ENCODE data around the gene CLASRP. TPM values are rescaled to one million over a fixed set of nuclear protein-coding genes. Genes with fewer than 3 reads are reported as not detected.

CLASRP gene
- total RNA-seq, 2 experiments from 2014 or later: 142 to 166 TPM

- Histone ChIP-seq H3K9me2 (ENCODE audit: insufficient read depth, low read length) (no peaks in the 10 kb centered on the region), H3K9me3 (ENCODE audit: low read length) (no peaks in the 10 kb centered on the region), H3K4me3 (ENCODE audit: low read depth, low read length, poor library complexity, severe bottlenecking) (no peak overlapping the region), H3K79me2 (ENCODE audit: insufficient read depth, low read depth, low read length) (peaks cover 84% of the 10 kb centered on the region), H3K4me2 (ENCODE audit: low read length) (no peak overlapping the region), H3K27ac (ENCODE audit: low read depth, low read length, poor library complexity, severe bottlenecking) (no peak overlapping the region), H3K36me3 (ENCODE audit: insufficient read depth, low read length) (peaks cover 41% of the 10 kb centered on the region), H4K20me1 (ENCODE audit: insufficient read depth, low read length) (peaks cover 10% of the 10 kb centered on the region), H2AFZ (ENCODE audit: low read length) (no peak overlapping the region), H3K4me1 (ENCODE audit: insufficient read depth, low read length, poor library complexity, severe bottlenecking) (peaks cover 24% of the 10 kb centered on the region)
- POLR2A ChIA-PET: no interaction called here
- intact Hi-C loops (cut with micrococcal nuclease; ENCODE audit: unreplicated experiment): no loop called here
- TF ChIP-seq CTCF (conservative IDR thresholded peaks at IDR 0.05; ENCODE audit: low read length): no peak
- TF ChIP-seq EZH2phosphoT487 (IDR thresholded peaks at IDR 0.05; ENCODE audit: borderline replicate concordance, low read depth, low read length): no peak
- no peak for DNase-seq (ENCODE audit: low spot score)
- CTCF ChIA-PET (ENCODE audit: unreplicated experiment): no interaction called here
- BruUV-seq (replicated peaks): no TSS peak
These were observed 59.9 kb downstream of the CLASRP start for GRCh38 chr19:45098521-45099466.

- Histone ChIP-seq H3K4me1 (ENCODE audit: insufficient read depth, low read length, poor library complexity, severe bottlenecking) (peaks cover 24% of the 10 kb centered on the region), H4K20me1 (ENCODE audit: insufficient read depth, low read length) (peaks cover 6% of the 10 kb centered on the region; the same call in 1 of the 2 replicates), H3K27ac (ENCODE audit: low read depth, low read length, poor library complexity, severe bottlenecking) (no peak overlapping the region), H3K79me2 (ENCODE audit: insufficient read depth, low read depth, low read length) (peaks cover 76% of the 10 kb centered on the region), H3K4me2 (ENCODE audit: low read length) (no peak overlapping the region), H2AFZ (ENCODE audit: low read length) (no peak overlapping the region), H3K4me3 (ENCODE audit: low read depth, low read length, poor library complexity, severe bottlenecking) (no peak overlapping the region), H3K36me3 (ENCODE audit: insufficient read depth, low read length) (peaks cover 39% of the 10 kb centered on the region), H3K9me3 (ENCODE audit: low read length) (no peaks in the 10 kb centered on the region), H3K9me2 (ENCODE audit: insufficient read depth, low read length) (no peaks in the 10 kb centered on the region)
- no peak for DNase-seq (ENCODE audit: low spot score)
- ChIA-PET POLR2A (no interaction called here), CTCF (ENCODE audit: unreplicated experiment) (no interaction called here)
- no TSS peak for BruUV-seq (replicated peaks)
- intact Hi-C loops (cut with micrococcal nuclease; ENCODE audit: unreplicated experiment): no loop called here
- TF ChIP-seq CTCF (conservative IDR thresholded peaks at IDR 0.05; ENCODE audit: low read length): no peak
- no peak for TF ChIP-seq EZH2phosphoT487 (IDR thresholded peaks at IDR 0.05; ENCODE audit: borderline replicate concordance, low read depth, low read length)
These were observed 60.8 kb downstream of the CLASRP start for GRCh38 chr19:45099467-45100191.
